LNCaP clone FGC (cell line): ENCODE data around the gene TFDP2.

Experiments used
- DNase-seq: peaks from one replicate; pipeline ENCODE4 v3.0.0-alpha.2; 2011; ENCODE audit warnings: low read depth
- H3K4me3 ChIP-seq: 2 replicates; pipeline ENCODE4 v1.5.1; 2011; ENCODE audit warnings: mild to moderate bottlenecking, low read depth, low read length, control low read depth
- CTCF ChIP-seq: IDR thresholded peaks from 2 replicates; pipeline ENCODE4 v1.5.1; 2012; ENCODE audit warnings: mild to moderate bottlenecking; ENCODE audit not compliant: control insufficient read depth, insufficient read depth; ENCODE audit errors: extremely low read depth

TFDP2 gene

GRCh38 chr3:142165194-142165593 lies 15.8 kb upstream of the TFDP2 start:
- no peak for TF ChIP-seq CTCF
- DNase-seq: no peak
- no peak overlapping the region for H3K4me3 ChIP-seq

GRCh38 chr3:142159083-142159740 lies 9.9 kb upstream of the TFDP2 start:
- no peak for TF ChIP-seq CTCF
- H3K4me3 ChIP-seq: no peak overlapping the region
- no peak for DNase-seq

- no peak overlapping the region for H3K4me3 ChIP-seq
- TF ChIP-seq CTCF: no peak
- DNase-seq: no peak
These were observed 4.8 kb upstream of the TFDP2 start for GRCh38 chr3:142154186-142154585.

GRCh38 chr3:142152384-142152783 lies 3.0 kb upstream of the TFDP2 start:
- no peak for DNase-seq

GRCh38 chr3:142151828-142152227 lies 2.5 kb upstream of the TFDP2 start:
- no peak for TF ChIP-seq CTCF

More at GRCh38 chr3:142152384-142152783, 3.0 kb upstream of the TFDP2 start:
- H3K4me3 ChIP-seq: no peak overlapping the region
- peak; percentile 15; the same call in 1 of the 2 replicates for TF ChIP-seq CTCF

GRCh38 chr3:142151240-142151639 lies 1.9 kb upstream of the TFDP2 start:
- no peak overlapping the region for H3K4me3 ChIP-seq
- no peak for DNase-seq
- TF ChIP-seq CTCF: no peak

More at GRCh38 chr3:142151828-142152227, 2.5 kb upstream of the TFDP2 start:
- DNase-seq: no peak
- no peak overlapping the region for H3K4me3 ChIP-seq

- H3K4me3 ChIP-seq: no peak overlapping the region
- TF ChIP-seq CTCF: no peak
- no peak for DNase-seq
These were observed 927 bp upstream of the TFDP2 start for GRCh38 chr3:142150271-142150670.
